Measurements from ENCODE around the gene DLG1. TPM values are rescaled to one million over a fixed set of nuclear protein-coding genes. Genes with fewer than 3 reads are reported as not detected.

The DLG1 gene
- total and polyA plus RNA-seq, 12 donors = 20.7 to 97.4 (median 54.0) TPM

DNA sequence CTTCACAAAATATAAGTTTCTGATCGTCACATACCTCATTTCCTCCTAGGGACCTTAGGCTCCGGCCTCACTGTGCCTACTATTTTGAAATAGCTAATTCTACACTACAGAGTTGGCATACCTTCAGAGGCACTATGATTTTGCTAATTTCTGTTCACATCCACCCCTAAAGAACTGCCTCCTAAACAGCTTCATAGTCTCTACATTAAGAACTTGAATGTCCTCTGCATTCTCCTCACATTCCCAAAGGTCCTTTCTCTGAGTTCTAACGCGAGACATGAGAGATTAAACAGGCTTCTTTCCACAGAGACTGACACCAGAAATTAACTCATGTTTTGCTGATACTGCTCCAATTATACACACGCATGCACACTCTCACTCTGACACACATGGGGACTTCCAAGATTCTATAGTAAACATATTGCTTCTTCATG lies 75.5 kb downstream of the DLG1 start:
- 27 to 30% methylated on average over 5 of the region's 5 CpGs for WGBS, 2 donors
- ATAC-seq (peak in 6 of 8 donors; percentile 28 to 58 (median 44)), DNase-seq (no peak)
- Histone ChIP-seq H3K27ac (peak overlapping the region in 5 of 10 donors; percentile 2 to 48 (median 17)), H3K36me3 (no peaks in the 10 kb centered on the region), H3K4me1 (peaks cover 2 to 60% (median 38%) of the 10 kb centered on the region in 9 donors), H3K4me3 (no peak overlapping the region), H3K27me3 (no peaks in the 10 kb centered on the region), H3K9me3 (no peaks in the 10 kb centered on the region)
- intact Hi-C loops (cut with DNase I) = loop anchor here in 4 of 10 donors (10.0 kb wide), 3 partner anchors 232 to 292 kb away; no protein-coding TSS in a partner anchor
- TF ChIP-seq, protein P1, sequence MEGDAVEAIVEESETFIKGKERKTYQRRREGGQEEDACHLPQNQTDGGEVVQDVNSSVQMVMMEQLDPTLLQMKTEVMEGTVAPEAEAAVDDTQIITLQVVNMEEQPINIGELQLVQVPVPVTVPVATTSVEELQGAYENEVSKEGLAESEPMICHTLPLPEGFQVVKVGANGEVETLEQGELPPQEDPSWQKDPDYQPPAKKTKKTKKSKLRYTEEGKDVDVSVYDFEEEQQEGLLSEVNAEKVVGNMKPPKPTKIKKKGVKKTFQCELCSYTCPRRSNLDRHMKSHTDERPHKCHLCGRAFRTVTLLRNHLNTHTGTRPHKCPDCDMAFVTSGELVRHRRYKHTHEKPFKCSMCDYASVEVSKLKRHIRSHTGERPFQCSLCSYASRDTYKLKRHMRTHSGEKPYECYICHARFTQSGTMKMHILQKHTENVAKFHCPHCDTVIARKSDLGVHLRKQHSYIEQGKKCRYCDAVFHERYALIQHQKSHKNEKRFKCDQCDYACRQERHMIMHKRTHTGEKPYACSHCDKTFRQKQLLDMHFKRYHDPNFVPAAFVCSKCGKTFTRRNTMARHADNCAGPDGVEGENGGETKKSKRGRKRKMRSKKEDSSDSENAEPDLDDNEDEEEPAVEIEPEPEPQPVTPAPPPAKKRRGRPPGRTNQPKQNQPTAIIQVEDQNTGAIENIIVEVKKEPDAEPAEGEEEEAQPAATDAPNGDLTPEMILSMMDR (IDR thresholded peaks at IDR 0.05) = no peak

DNA sequence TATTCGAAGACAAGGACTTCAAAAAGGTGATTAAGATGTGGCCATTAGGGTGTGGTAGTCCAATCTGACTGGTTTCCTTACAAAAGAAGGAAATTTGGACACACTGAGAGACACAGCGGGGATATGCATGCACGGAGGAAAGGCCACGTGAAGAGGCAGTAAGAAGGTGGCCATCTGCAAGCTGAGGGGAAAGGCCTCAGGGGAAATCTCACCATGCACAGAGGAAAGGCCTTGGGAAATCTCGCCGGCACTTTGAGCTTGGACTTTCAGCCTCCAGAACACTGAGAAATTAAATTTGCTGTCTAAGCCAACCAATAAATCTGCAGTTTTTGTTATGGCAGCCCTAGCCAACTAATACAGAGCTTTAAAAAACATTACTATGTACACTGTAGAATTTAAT lies 78.8 kb downstream of the DLG1 start:
- Histone ChIP-seq H3K27ac (no peak overlapping the region), H3K4me3 (no peak overlapping the region), H3K9me3 (no peaks in the 10 kb centered on the region), H3K4me1 (peaks cover 2 to 66% (median 50%) of the 10 kb centered on the region in 9 donors), H3K36me3 (no peaks in the 10 kb centered on the region), H3K27me3 (no peaks in the 10 kb centered on the region)
- ATAC-seq = no peak
- DNase-seq = no peak
- intact Hi-C loops (cut with DNase I) = loop anchor here in 4 of 10 donors (10.0 kb wide), 3 partner anchors 235 to 295 kb away; no protein-coding TSS in a partner anchor
- 87 to 90% methylated on average over 6 of the region's 6 CpGs for WGBS, 2 donors
- TF ChIP-seq, protein P1 (IDR thresholded peaks at IDR 0.05) = no peak

DNA sequence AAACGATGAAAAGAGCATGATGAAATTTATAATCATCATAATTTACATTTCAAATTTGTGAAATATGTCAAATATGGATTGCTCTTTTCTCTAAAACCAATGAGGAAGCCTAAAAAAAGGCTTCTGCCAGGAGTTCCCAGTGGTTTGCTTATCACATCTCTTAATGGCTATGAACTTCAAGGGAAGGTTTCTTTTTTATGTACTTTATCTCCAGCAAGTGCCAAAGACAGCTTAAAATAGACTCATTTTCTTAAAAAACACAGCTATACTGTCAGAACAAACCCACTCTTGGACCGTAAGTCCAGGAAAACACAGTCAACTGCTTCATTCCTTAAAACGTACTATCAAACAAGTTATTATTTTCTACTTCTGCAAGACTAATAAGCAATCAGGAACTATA lies 80.2 kb downstream of the DLG1 start:
- Histone ChIP-seq H3K4me3 (no peak overlapping the region), H3K27ac (no peak overlapping the region), H3K9me3 (no peaks in the 10 kb centered on the region), H3K4me1 (peaks cover 2 to 55% (median 50%) of the 10 kb centered on the region in 9 donors), H3K27me3 (no peaks in the 10 kb centered on the region), H3K36me3 (no peaks in the 10 kb centered on the region)
- intact Hi-C loops (cut with DNase I) = no loop called here
- no peak for ATAC-seq
- DNase-seq = no peak
- 70 to 74% methylated on average over 3 of the region's 3 CpGs for WGBS, 2 donors
- TF ChIP-seq, protein P1 (IDR thresholded peaks at IDR 0.05) = no peak

DNA sequence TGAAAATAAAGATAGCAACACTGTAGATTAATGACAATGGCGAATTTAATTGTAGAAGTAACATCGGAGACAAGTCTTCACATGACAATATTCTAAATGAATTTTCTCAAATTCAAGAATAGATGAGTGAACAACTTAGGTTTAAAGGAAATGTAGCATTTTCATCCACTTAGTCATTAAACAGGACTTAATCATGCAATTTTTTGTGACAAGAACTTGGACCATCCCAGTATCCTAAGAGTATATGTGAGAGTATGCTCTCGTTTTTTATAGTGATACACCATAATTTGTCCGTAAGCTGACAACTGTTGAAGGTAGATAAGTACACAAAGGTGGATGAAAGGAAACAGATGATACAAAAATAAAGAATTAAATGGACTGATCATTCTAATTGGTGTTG lies 81.5 kb downstream of the DLG1 start:
- no peak for DNase-seq
- intact Hi-C loops (cut with DNase I) = no loop called here
- Histone ChIP-seq H3K36me3 (no peaks in the 10 kb centered on the region), H3K27ac (no peak overlapping the region), H3K4me1 (peaks cover 0 to 42% (median 38%) of the 10 kb centered on the region in 9 donors), H3K4me3 (no peak overlapping the region), H3K27me3 (no peaks in the 10 kb centered on the region), H3K9me3 (no peaks in the 10 kb centered on the region)
- TF ChIP-seq, protein P1 (IDR thresholded peaks at IDR 0.05) = no peak
- WGBS, 2 donors = 96% methylated on average over 4 of the region's 4 CpGs
- ATAC-seq = no peak

Data from heart right ventricle (tissue), 16 donors.